SJCRH30 (cell line): ENCODE measurements around the gene ZNF280C. TPM values are rescaled to one million over a fixed set of nuclear protein-coding genes. Genes with fewer than 3 reads are reported as not detected.

Experiments used
- DNase-seq, 2 experiments: peaks; one replicate each; pipeline ENCODE4 v3.0.0-alpha.2; 2015 to 2020
- H3K27ac ChIP-seq: fragments of 250-450 bp; sonication (Bioruptor Pico); 2 replicates; pipeline ENCODE4 v1.5.1; 2020; ENCODE audit warnings: mild to moderate bottlenecking, moderate library complexity
- H3K27me3 ChIP-seq: fragments of 250-450 bp; sonication (Bioruptor Pico); 2 replicates; pipeline ENCODE4 v1.5.1; 2020; ENCODE audit warnings: mild to moderate bottlenecking, moderate library complexity
- H3K36me3 ChIP-seq: fragments of 250-450 bp; sonication (Bioruptor Pico); 2 replicates; pipeline ENCODE4 v1.5.1; 2020; ENCODE audit warnings: mild to moderate bottlenecking, moderate library complexity
- H3K4me1 ChIP-seq: fragments of 250-450 bp; sonication (Bioruptor Pico); 2 replicates; pipeline ENCODE4 v1.5.1; 2020; ENCODE audit warnings: mild to moderate bottlenecking, moderate library complexity
- H3K4me3 ChIP-seq: fragments of 250-450 bp; sonication (Bioruptor Pico); 2 replicates; pipeline ENCODE4 v1.5.1; 2020; ENCODE audit warnings: mild to moderate bottlenecking, moderate library complexity
- H3K9me3 ChIP-seq: fragments of 250-450 bp; sonication (Bioruptor Pico); replicated peaks from 2 replicates; pipeline ENCODE4 v1.5.1; 2020; ENCODE audit warnings: mild to moderate bottlenecking, moderate library complexity
- total RNA-seq: library from RNA; depleted of rRNA; stranded (reverse); fragments of >200 nt; shearing (Covaris generic); gene quantifications from 2 replicates; pipeline ENCODE4 v1.2.3, GENCODE V29; 2014; rRNA removed

Gene ZNF280C
- total RNA-seq, 1 experiment from 2014 or later: 16.5 TPM

DNA sequence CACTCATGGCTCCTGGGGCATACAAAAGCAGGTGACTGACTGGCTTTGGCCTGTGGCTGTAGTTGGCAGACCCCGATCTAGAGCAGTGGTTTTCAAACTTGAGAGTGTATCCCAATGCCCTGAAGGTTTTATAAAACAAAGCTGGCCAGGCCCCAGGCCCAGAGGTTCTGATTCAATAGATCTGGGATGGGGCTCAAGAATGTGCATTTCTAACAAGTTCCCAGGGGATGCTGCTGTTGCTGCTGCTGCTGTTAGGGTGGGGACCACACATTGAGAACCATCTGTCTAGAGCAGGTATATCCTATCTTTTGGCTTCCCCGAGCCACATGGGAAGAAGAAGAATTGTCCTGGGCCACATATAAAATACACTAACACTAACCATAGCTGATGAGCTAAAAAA, 110.4 kb downstream of the ZNF280C start:
- no peaks in the 10 kb centered on the region for H3K9me3 ChIP-seq
- H3K36me3 ChIP-seq: no peaks in the 10 kb centered on the region
- H3K4me3 ChIP-seq: no peak overlapping the region
- H3K4me1 ChIP-seq: no peaks in the 10 kb centered on the region
- H3K27ac ChIP-seq: no peak overlapping the region
- no peaks in the 10 kb centered on the region for H3K27me3 ChIP-seq
- DNase-seq: no peak

DNA sequence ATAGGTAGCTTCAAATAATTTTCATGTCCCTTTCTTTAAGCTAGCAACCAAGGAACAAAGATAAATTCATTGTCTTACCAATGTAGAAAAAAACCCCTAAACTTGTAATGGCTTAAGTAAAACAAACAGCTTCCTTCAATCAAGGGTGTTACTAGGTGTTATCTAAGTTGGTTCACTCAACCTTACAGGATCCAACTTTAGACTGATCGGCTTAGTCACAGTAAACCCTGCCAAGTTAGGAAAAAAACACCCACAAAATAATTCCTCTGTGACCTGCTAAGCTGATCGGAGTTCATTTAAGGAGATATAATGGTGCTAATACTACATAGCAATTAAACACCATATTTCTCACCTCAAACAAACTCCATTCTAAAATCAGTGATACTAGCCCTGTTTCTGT, 113.1 kb downstream of the ZNF280C start:
- H3K36me3 ChIP-seq: no peaks in the 10 kb centered on the region
- no peaks in the 10 kb centered on the region for H3K4me1 ChIP-seq
- H3K4me3 ChIP-seq: no peak overlapping the region
- H3K9me3 ChIP-seq: no peaks in the 10 kb centered on the region
- no peak for DNase-seq
- H3K27me3 ChIP-seq: no peaks in the 10 kb centered on the region
- H3K27ac ChIP-seq: no peak overlapping the region

Other genes starting within 250 kb of the ZNF280C start
- gene ELF4, start 158.4 kb downstream of the ZNF280C start, total RNA-seq: 5.3 and 5.5 TPM in 2 replicates
- 42.9 and 46.9 TPM in 2 replicates for gene AIFM1, start 103.1 kb downstream of the ZNF280C start, total RNA-seq
- 0.34 TPM in 1 of 2 replicates, not detected in the other for gene RAB33A, start 96.9 kb downstream of the ZNF280C start, total RNA-seq
- gene SLC25A14, start 71.0 kb upstream of the ZNF280C start, total RNA-seq: 13.9 and 17.8 TPM in 2 replicates
- gene GPR119, start 116.8 kb upstream of the ZNF280C start, total RNA-seq: not detected in 2 replicates
- 30.2 and 30.6 TPM in 2 replicates for gene RBMX2, start 133.1 kb upstream of the ZNF280C start, total RNA-seq